Memory B cell (primary cell): ENCODE data around the gene TOR3A.

ENCODE experiments used
- ATAC-seq: fragments of 150-1000 bp; cut with Tn5 transposase; 2 replicates; pipeline ENCODE4 v1.10.0; 2021; ENCODE audit warnings: low read depth, mild to moderate bottlenecking, moderate library complexity
- DNase-seq, 2 donors: peaks; one replicate each; pipeline ENCODE4 v3.0.0; 2022; ENCODE audit warnings: low spot score in 2 of 2
- H3K27ac Mint-ChIP-seq: one replicate; pipeline ENCODE4 v1.8.0; 2022; ENCODE audit warnings: mild to moderate bottlenecking, moderate library complexity, mixed read lengths
- H3K27me3 Mint-ChIP-seq: one replicate; pipeline ENCODE4 v1.8.0; 2022; ENCODE audit warnings: mixed read lengths
- H3K36me3 Mint-ChIP-seq: one replicate; pipeline ENCODE4 v1.8.0; 2022; ENCODE audit warnings: mild to moderate bottlenecking, mixed read lengths
- H3K4me1 Mint-ChIP-seq: one replicate; pipeline ENCODE4 v1.8.0; 2022; ENCODE audit warnings: mixed read lengths
- H3K4me3 Mint-ChIP-seq: one replicate; pipeline ENCODE4 v1.8.0; 2022; ENCODE audit warnings: mild to moderate bottlenecking, moderate library complexity, mixed read lengths
- H3K9me3 Mint-ChIP-seq: one replicate; pipeline ENCODE4 v1.8.0; 2022; ENCODE audit warnings: mixed read lengths

The TOR3A gene

GRCh38 chr1:179048339-179049124 lies 33.3 kb upstream of the TOR3A start:
- ATAC-seq = no peak
- peaks cover 11% of the 10 kb centered on the region for H3K4me1 Mint-ChIP-seq
- DNase-seq = no peak
- peaks cover 10% of the 10 kb centered on the region for H3K36me3 Mint-ChIP-seq
- H3K27ac Mint-ChIP-seq = peak overlapping the region; percentile 18
- no peaks in the 10 kb centered on the region for H3K9me3 Mint-ChIP-seq
- no peak overlapping the region for H3K4me3 Mint-ChIP-seq
- no peaks in the 10 kb centered on the region for H3K27me3 Mint-ChIP-seq

GRCh38 chr1:179052776-179053175 lies 29.1 kb upstream of the TOR3A start:
- Mint-ChIP-seq H3K36me3 (peaks cover 29% of the 10 kb centered on the region), H3K4me1 (no peaks in the 10 kb centered on the region), H3K27me3 (no peaks in the 10 kb centered on the region), H3K4me3 (no peak overlapping the region), H3K27ac (no peak overlapping the region), H3K9me3 (no peaks in the 10 kb centered on the region)
- DNase-seq (no peak), ATAC-seq (no peak)

GRCh38 chr1:179053486-179053885 lies 28.4 kb upstream of the TOR3A start:
- Mint-ChIP-seq H3K36me3 (peaks cover 31% of the 10 kb centered on the region), H3K27me3 (no peaks in the 10 kb centered on the region), H3K27ac (no peak overlapping the region), H3K4me3 (no peak overlapping the region), H3K4me1 (no peaks in the 10 kb centered on the region), H3K9me3 (no peaks in the 10 kb centered on the region)
- DNase-seq (no peak), ATAC-seq (no peak)

- no peaks in the 10 kb centered on the region for H3K4me1 Mint-ChIP-seq
- no peak overlapping the region for H3K4me3 Mint-ChIP-seq
- no peak for ATAC-seq
- no peaks in the 10 kb centered on the region for H3K9me3 Mint-ChIP-seq
- no peak for DNase-seq
- H3K27me3 Mint-ChIP-seq = no peaks in the 10 kb centered on the region
- H3K36me3 Mint-ChIP-seq = peaks cover 31% of the 10 kb centered on the region
- H3K27ac Mint-ChIP-seq = no peak overlapping the region
Observed at GRCh38 chr1:179055937-179056336, 25.9 kb upstream of the TOR3A start.

- no peaks in the 10 kb centered on the region for H3K4me1 Mint-ChIP-seq
- peaks cover 41% of the 10 kb centered on the region for H3K36me3 Mint-ChIP-seq
- DNase-seq (no peak), ATAC-seq (no peak)
- H3K27ac Mint-ChIP-seq = no peak overlapping the region
- no peaks in the 10 kb centered on the region for H3K9me3 Mint-ChIP-seq
- no peaks in the 10 kb centered on the region for H3K27me3 Mint-ChIP-seq
- H3K4me3 Mint-ChIP-seq = no peak overlapping the region
Observed at GRCh38 chr1:179058487-179059483, 23.1 kb upstream of the TOR3A start.

GRCh38 chr1:179061360-179062282 lies 20.2 kb upstream of the TOR3A start:
- no peak overlapping the region for H3K4me3 Mint-ChIP-seq
- H3K36me3 Mint-ChIP-seq = peaks cover 35% of the 10 kb centered on the region
- no peaks in the 10 kb centered on the region for H3K27me3 Mint-ChIP-seq

GRCh38 chr1:179066471-179066870 lies 15.4 kb upstream of the TOR3A start:
- Mint-ChIP-seq H3K27ac (no peak overlapping the region), H3K9me3 (no peaks in the 10 kb centered on the region), H3K4me3 (no peak overlapping the region), H3K27me3 (no peaks in the 10 kb centered on the region), H3K36me3 (peaks cover 24% of the 10 kb centered on the region), H3K4me1 (no peaks in the 10 kb centered on the region)
- DNase-seq (no peak), ATAC-seq (no peak)

More at GRCh38 chr1:179061360-179062282, 20.2 kb upstream of the TOR3A start:
- H3K27ac Mint-ChIP-seq = no peak overlapping the region
- no peak for ATAC-seq
- no peak for DNase-seq
- H3K9me3 Mint-ChIP-seq = no peaks in the 10 kb centered on the region
- H3K4me1 Mint-ChIP-seq = no peaks in the 10 kb centered on the region

- DNase-seq = no peak
- H3K27me3 Mint-ChIP-seq = no peaks in the 10 kb centered on the region
- H3K27ac Mint-ChIP-seq = peak overlapping the region; percentile 53
- H3K36me3 Mint-ChIP-seq = peaks cover 7% of the 10 kb centered on the region
- peaks cover 11% of the 10 kb centered on the region for H3K4me1 Mint-ChIP-seq
- ATAC-seq = no peak
- H3K4me3 Mint-ChIP-seq = no peak overlapping the region
- no peaks in the 10 kb centered on the region for H3K9me3 Mint-ChIP-seq
Observed at GRCh38 chr1:179077396-179077795, 4.5 kb upstream of the TOR3A start.

- ATAC-seq (peak; percentile 6), DNase-seq (peak in 1 of 2 donors; percentile 65)
- Mint-ChIP-seq H3K4me1 (peaks cover 17% of the 10 kb centered on the region), H3K27me3 (no peaks in the 10 kb centered on the region), H3K4me3 (no peak overlapping the region), H3K9me3 (no peaks in the 10 kb centered on the region), H3K27ac (peak overlapping the region; percentile 50), H3K36me3 (peaks cover 1% of the 10 kb centered on the region)
Observed at GRCh38 chr1:179079113-179079761, 2.6 kb upstream of the TOR3A start.

- Mint-ChIP-seq H3K36me3 (peaks cover 2% of the 10 kb centered on the region), H3K27ac (peak overlapping the region; percentile 100), H3K9me3 (no peaks in the 10 kb centered on the region), H3K4me1 (peaks cover 20% of the 10 kb centered on the region), H3K27me3 (no peaks in the 10 kb centered on the region), H3K4me3 (peak overlapping the region; percentile 99)
- ATAC-seq (peak; percentile 48), DNase-seq (peak in 1 of 2 donors; percentile 79)
Observed at GRCh38 chr1:179080866-179081686, 794 bp upstream of the TOR3A start.

- Mint-ChIP-seq H3K27me3 (no peaks in the 10 kb centered on the region), H3K9me3 (no peaks in the 10 kb centered on the region), H3K4me1 (peaks cover 28% of the 10 kb centered on the region), H3K36me3 (peaks cover 4% of the 10 kb centered on the region), H3K4me3 (peak overlapping the region; percentile 99), H3K27ac (peak overlapping the region; percentile 100)
- ATAC-seq (peak; percentile 16), DNase-seq (peak; percentile 58 to 60)
Observed at GRCh38 chr1:179082333-179082998, 596 bp downstream of the TOR3A start.

GRCh38 chr1:179082999-179083335 lies 1.1 kb downstream of the TOR3A start:
- Mint-ChIP-seq H3K36me3 (peaks cover 4% of the 10 kb centered on the region), H3K9me3 (no peaks in the 10 kb centered on the region), H3K4me3 (peak overlapping the region; percentile 99), H3K27me3 (no peaks in the 10 kb centered on the region), H3K4me1 (peaks cover 29% of the 10 kb centered on the region), H3K27ac (peak overlapping the region; percentile 100)
- peak; percentile 12 for ATAC-seq
- DNase-seq = peak; percentile 61 to 66
